Prostate gland (tissue), 2 donors: ENCODE data around the gene UNC13C. TPM values are rescaled to one million over a fixed set of nuclear protein-coding genes. Genes with fewer than 3 reads are reported as not detected.

Source experiments
- DNase-seq: peaks from one replicate; pipeline ENCODE4 v3.0.0-alpha.2; 2019; ENCODE audit warnings: low spot score
- H3K27ac ChIP-seq, 2 donors: fragments of 200-600 bp; sonication (generic); 2 replicates each; pipeline ENCODE4 v1.5.1; 2017 to 2019
- H3K27me3 ChIP-seq: fragments of 200-600 bp; sonication (generic); replicated peaks from 2 replicates; pipeline ENCODE4 v1.5.1; 2019; ENCODE audit not compliant: insufficient read depth
- H3K36me3 ChIP-seq, 2 donors: fragments of 200-600 bp; sonication (generic); 1 replicate in 1 of 2; 2 replicates in 1 of 2; pipeline versions ENCODE4 v1.5.1 to v1.8.1; 2017 to 2019
- H3K4me1 ChIP-seq: fragments of 200-600 bp; sonication (generic); replicated peaks from 2 replicates; pipeline ENCODE4 v1.5.1; 2019
- H3K4me3 ChIP-seq, 2 donors: fragments of 200-600 bp; sonication (generic); 2 replicates each; pipeline ENCODE4 v1.5.1; 2017 to 2019
- H3K9me3 ChIP-seq: fragments of 200-600 bp; sonication (generic); 2 replicates; pipeline ENCODE4 v1.5.1; 2017
- CTCF ChIP-seq, 4 experiments: fragments of 200-600 bp in 2 of 4; fragments of 450-650 bp in 2 of 4; sonication (generic) in 2 of 4; IDR thresholded peaks; 1 replicate in 3 of 4; 2 replicates in 1 of 4; pipeline ENCODE4 v1.5.1; 2016 to 2019; ENCODE audit warnings: antibody characterized with exemption in 4 of 4, mild to moderate bottlenecking in 2 of 4, moderate library complexity in 2 of 4
- POLR2A ChIP-seq: fragments of 450-650 bp; IDR thresholded peaks from one replicate; pipeline ENCODE4 v1.6.1; 2016; ENCODE audit warnings: antibody characterized with exemption, mild to moderate bottlenecking
- POLR2AphosphoS5 ChIP-seq: sonication (generic); formaldehyde crosslinking; IDR thresholded peaks from one replicate; pipeline ENCODE4 v1.6.1; 2017; ENCODE audit warnings: antibody characterized with exemption
- WGBS: methylation state at CpG from one replicate; pipeline ENCODE4 v1.1.5; 2018; 5-methylcytosine and 5-hydroxymethylcytosine counted together
- intact Hi-C: fragments of 100-400 bp; cut with DNase I; formaldehyde crosslinking; loops from one replicate; pipeline ENCODE4 v1.14.2; 2022
- total RNA-seq, 2 donors: library from RNA; depleted of rRNA; stranded (reverse); fragments of >200 nt; gene quantifications; one replicate each; pipeline ENCODE4 v1.1.0, GENCODE V29; 2016

The UNC13C gene
- total RNA-seq, 2 donors from 2014 or later = 3.6 TPM; not detected in 1

GRCh38 chr15:54506977-54507524, 528.8 kb downstream of the UNC13C start:
- H3K36me3 ChIP-seq = no peaks in the 10 kb centered on the region
- H3K9me3 ChIP-seq = no peaks in the 10 kb centered on the region
- H3K4me1 ChIP-seq = no peaks in the 10 kb centered on the region
- H3K27me3 ChIP-seq = no peaks in the 10 kb centered on the region
- no peak overlapping the region for H3K4me3 ChIP-seq
- TF ChIP-seq POLR2A = no peak
- TF ChIP-seq CTCF (IDR thresholded peaks at IDR 0.05) = no peak
- TF ChIP-seq POLR2AphosphoS5 = no peak
- no peak for DNase-seq
- intact Hi-C loops = no loop called here
- no peak overlapping the region for H3K27ac ChIP-seq

DNA sequence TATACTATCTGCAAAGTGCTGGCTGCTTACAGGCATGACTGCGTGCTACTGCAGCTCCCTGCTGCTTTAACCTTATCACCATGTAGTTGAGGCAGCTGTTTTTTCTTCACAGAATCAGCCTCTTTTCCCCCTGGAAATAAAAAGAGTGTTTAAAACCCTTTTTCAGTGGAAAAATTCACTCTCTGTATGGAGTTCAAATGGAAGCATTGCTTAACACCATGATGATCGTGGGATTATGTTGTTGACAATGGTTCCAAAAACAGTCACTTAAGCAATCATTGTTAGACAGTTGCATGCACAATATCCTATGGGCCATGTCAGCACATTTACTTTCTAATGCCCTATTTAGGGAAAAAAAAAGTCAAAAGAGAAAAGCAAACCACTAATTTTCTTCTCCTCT, 536.4 kb downstream of the UNC13C start:
- no peak for DNase-seq
- no peak overlapping the region for H3K27ac ChIP-seq
- intact Hi-C loops = no loop called here
- H3K27me3 ChIP-seq = no peaks in the 10 kb centered on the region
- H3K4me3 ChIP-seq = no peak overlapping the region
- H3K4me1 ChIP-seq = no peaks in the 10 kb centered on the region
- H3K36me3 ChIP-seq = no peaks in the 10 kb centered on the region
- TF ChIP-seq POLR2AphosphoS5 (no peak), CTCF (IDR thresholded peaks at IDR 0.05) (no peak), POLR2A (no peak)
- no peaks in the 10 kb centered on the region for H3K9me3 ChIP-seq
- 85% methylated on average over 2 of the region's 2 CpGs for WGBS

DNA sequence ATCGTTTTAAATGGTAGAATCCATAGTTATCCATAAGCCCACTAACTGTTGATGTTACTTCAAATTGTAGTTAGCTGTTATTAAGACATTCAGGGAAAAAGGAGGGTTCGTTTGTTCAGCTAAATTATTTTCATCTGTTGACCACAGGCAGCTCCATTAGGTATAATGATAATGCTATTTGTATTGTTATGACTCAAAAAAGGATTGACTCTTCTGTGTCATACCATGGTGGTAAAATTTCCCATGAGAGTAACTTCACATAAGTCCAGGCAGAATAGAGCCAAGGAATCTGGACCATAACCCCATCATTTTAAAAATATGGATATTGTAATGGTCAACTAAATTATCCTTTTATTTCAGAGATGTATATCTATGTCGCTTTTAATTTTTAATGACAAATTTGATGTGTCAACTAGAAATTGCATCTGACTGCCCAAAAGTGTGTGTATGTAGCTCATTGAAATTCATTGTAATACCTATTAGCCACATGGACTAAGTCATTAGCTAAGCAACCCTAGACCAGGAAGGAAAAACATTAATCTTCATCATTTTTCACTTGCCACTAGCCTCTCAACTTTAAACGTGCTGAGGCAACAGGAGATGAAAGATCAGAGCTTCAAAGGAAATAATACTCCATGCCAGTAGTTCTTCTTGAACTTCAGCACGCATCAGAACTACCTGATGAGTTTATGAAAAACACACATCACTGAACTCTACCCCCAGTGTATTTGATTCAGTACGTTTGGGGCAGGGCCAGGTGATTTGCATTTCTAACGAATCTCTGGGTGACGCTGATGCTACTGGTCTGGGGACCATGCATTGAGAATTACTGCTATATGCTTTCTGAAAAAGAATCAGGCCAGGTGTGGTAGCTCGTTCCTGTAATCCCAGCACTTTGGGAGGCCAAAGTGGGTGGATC, 537.7 kb downstream of the UNC13C start:
- no peaks in the 10 kb centered on the region for H3K9me3 ChIP-seq
- DNase-seq = no peak
- no peak overlapping the region for H3K27ac ChIP-seq
- intact Hi-C loops = no loop called here
- H3K4me3 ChIP-seq = no peak overlapping the region
- H3K4me1 ChIP-seq = no peaks in the 10 kb centered on the region
- WGBS = 84% methylated on average over 9 of the region's 9 CpGs
- H3K36me3 ChIP-seq = no peaks in the 10 kb centered on the region
- TF ChIP-seq POLR2A = no peak
- TF ChIP-seq POLR2AphosphoS5 = no peak
- TF ChIP-seq CTCF (IDR thresholded peaks at IDR 0.05) = no peak
- H3K27me3 ChIP-seq = no peaks in the 10 kb centered on the region

DNA sequence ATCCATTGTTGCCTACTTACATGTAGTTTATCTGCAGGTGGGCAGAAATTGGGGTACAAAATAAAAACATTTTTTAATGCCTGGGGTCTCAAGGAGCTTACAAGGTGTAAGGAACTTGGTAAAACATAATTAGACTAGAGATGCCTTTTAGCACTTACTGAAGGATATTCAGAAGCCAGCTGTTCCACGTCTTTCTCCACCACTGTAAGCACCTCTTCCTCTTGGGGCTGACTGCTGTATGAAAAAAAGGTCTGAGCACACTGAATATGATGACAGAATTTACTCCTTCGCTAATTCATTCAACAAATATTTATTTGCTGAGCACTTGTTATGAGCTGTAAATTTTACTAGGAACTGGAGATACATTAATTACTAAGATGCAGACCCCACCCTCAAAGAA, 539.1 kb downstream of the UNC13C start:
- H3K27me3 ChIP-seq = no peaks in the 10 kb centered on the region
- TF ChIP-seq CTCF (IDR thresholded peaks at IDR 0.05) = no peak
- no peak for TF ChIP-seq POLR2A
- TF ChIP-seq POLR2AphosphoS5 = no peak
- H3K36me3 ChIP-seq = no peaks in the 10 kb centered on the region
- no peak overlapping the region for H3K27ac ChIP-seq
- WGBS = 57% methylated on average over 2 of the region's 2 CpGs
- H3K4me3 ChIP-seq = no peak overlapping the region
- no peaks in the 10 kb centered on the region for H3K4me1 ChIP-seq
- DNase-seq = no peak
- intact Hi-C loops = no loop called here
- H3K9me3 ChIP-seq = no peaks in the 10 kb centered on the region
